GM12878 (cell line): ENCODE measurements around the gene RAB8A. TPM values are rescaled to one million over a fixed set of nuclear protein-coding genes. Genes with fewer than 3 reads are reported as not detected.

Experiments
- ATAC-seq: fragments of 200-7000 bp; cut with Tn5 transposase; 3 replicates; pipeline ENCODE4 v1.9.1; 2020; ENCODE audit warnings: mild to moderate bottlenecking, moderate library complexity
- BruUV-seq: library from RNA; stranded (reverse); fragments of 400-500 nt; replicated peaks from 2 replicates; lab custom pipeline; 2021; lab: Mats Ljungman, UMichigan
- CTCF ChIA-PET: fragments of 300-600 bp; sonication (Branson Sonifier 250); formaldehyde crosslinking; extraction: SDS; loops from one replicate; lab custom pipeline; 2021; ENCODE audit warnings: inconsistent platforms; lab: Yijun Ruan, JAX
- POLR2A ChIA-PET: fragments of 350-600 bp; formaldehyde crosslinking; extraction: SDS; loops from one replicate; lab custom pipeline; 2021; ENCODE audit warnings: inconsistent platforms; lab: Charles Lee
- RAD21 ChIA-PET: fragments of 300-600 bp; sonication (Branson Sonifier 250); formaldehyde crosslinking; loops from one replicate; lab custom pipeline; 2023; ENCODE audit warnings: antibody characterized with exemption; ENCODE audit not compliant: unreplicated experiment; lab: Charles Lee
- SMC1A ChIA-PET: fragments of 300-600 bp; sonication (Branson Sonifier 250); formaldehyde crosslinking; loops from one replicate; lab custom pipeline; 2023; ENCODE audit not compliant: unreplicated experiment, uncharacterized antibody; lab: Charles Lee
- DNase-seq: peaks from one replicate; pipeline ENCODE4 v3.0.0-alpha.2; 2011; ENCODE audit warnings: low read depth, low spot score
- FAIRE-seq: peaks from 3 replicates; lab custom pipeline; 2011; peaks lifted over from hg19 to GRCh38; lab: Jason Lieb, UNC
- H2AFZ ChIP-seq: 2 replicates; pipeline ENCODE4 v1.6.0; 2011; ENCODE audit warnings: low read depth, low read length, control low read depth; ENCODE audit not compliant: control insufficient read depth
- H3K27ac ChIP-seq: 2 replicates; pipeline ENCODE4 v1.5.1; 2011; ENCODE audit warnings: control low read depth; ENCODE audit not compliant: control insufficient read depth, insufficient read depth
- H3K27me3 ChIP-seq, 2 experiments: replicated peaks in 1 of 2; 2 replicates each; pipeline versions ENCODE4 v1.6.0 to v1.6.1; 2011; ENCODE audit warnings: low read length in 1 of 2; ENCODE audit not compliant: control insufficient read depth in 2 of 2, insufficient read depth in 2 of 2
- H3K36me3 ChIP-seq, 2 experiments: 2 replicates each; pipeline ENCODE4 v1.5.1; 2011; ENCODE audit warnings: low read length in 1 of 2; ENCODE audit not compliant: control insufficient read depth in 2 of 2, insufficient read depth in 2 of 2
- H3K4me1 ChIP-seq: 2 replicates; pipeline ENCODE4 v1.6.1; 2011; ENCODE audit warnings: mild to moderate bottlenecking, low read length, moderate library complexity, mixed read lengths; ENCODE audit not compliant: control insufficient read depth, insufficient read depth
- H3K4me2 ChIP-seq: 2 replicates; pipeline ENCODE4 v1.6.0; 2011; ENCODE audit warnings: control low read depth; ENCODE audit not compliant: control insufficient read depth, insufficient read depth
- H3K4me3 ChIP-seq: fragments of 200-600 bp; sonication (generic); 2 replicates; pipeline ENCODE4 v1.5.1; 2016
- H3K79me2 ChIP-seq: 2 replicates; pipeline ENCODE4 v1.6.0; 2011; ENCODE audit warnings: low read length; ENCODE audit not compliant: control insufficient read depth, insufficient read depth
- H3K9ac ChIP-seq: 2 replicates; pipeline ENCODE4 v1.8.0; 2011; ENCODE audit warnings: low read length, control low read depth, mixed read lengths; ENCODE audit not compliant: control insufficient read depth, insufficient read depth
- H3K9me3 ChIP-seq: replicated peaks from 3 replicates; pipeline ENCODE4 v1.5.1; 2011; ENCODE audit warnings: mild to moderate bottlenecking, low read length; ENCODE audit not compliant: control insufficient read depth, insufficient read depth
- H4K20me1 ChIP-seq: 2 replicates; pipeline ENCODE4 v1.6.0; 2011; ENCODE audit not compliant: control insufficient read depth, insufficient read depth
- ASH2L ChIP-seq: fragments of 300-600, 200-600 bp; sonication (generic); IDR thresholded peaks from 2 replicates; pipeline ENCODE4 v1.6.1; 2017; ENCODE audit warnings: low read depth, mild to moderate bottlenecking, borderline replicate concordance
- CHD4 ChIP-seq: fragments of 200-600 bp; sonication (generic); IDR thresholded peaks from 2 replicates; pipeline ENCODE4 v1.6.1; 2016; ENCODE audit warnings: mild to moderate bottlenecking
- FOS ChIP-seq: IDR thresholded peaks from 3 replicates; pipeline ENCODE4 v1.6.1; 2011; ENCODE audit warnings: borderline replicate concordance; ENCODE audit not compliant: insufficient read length; ENCODE audit errors: extremely low read depth
- IKZF1 ChIP-seq: fragments of 450-650 bp; conservative IDR thresholded peaks from 2 replicates; pipeline ENCODE4 v1.6.1; 2017; ENCODE audit warnings: antibody characterized with exemption, mild to moderate bottlenecking
- KAT2A ChIP-seq: conservative IDR thresholded peaks from 2 replicates; pipeline ENCODE4 v1.6.1; 2011; ENCODE audit warnings: low read depth, low read length; ENCODE audit not compliant: control insufficient read depth
- SRF ChIP-seq, 2 experiments: IDR thresholded peaks; 2 replicates each; pipeline ENCODE4 v1.6.1; 2011; ENCODE audit warnings: low read depth in 2 of 2, low read length in 2 of 2, mild to moderate bottlenecking in 1 of 2, moderate library complexity in 1 of 2
- TBL1XR1 ChIP-seq: IDR thresholded peaks from 2 replicates; pipeline ENCODE4 v1.6.1; 2012; ENCODE audit warnings: low read depth, low read length, improper control_type of control experiment
- ZNF274 ChIP-seq: IDR thresholded peaks from one replicate; pipeline ENCODE4 v1.8.0; 2011; ENCODE audit not compliant: insufficient read length, insufficient read depth
- WGBS: methylation state at CpG from one replicate; pipeline ENCODE4 v1.1.6; 2016; ENCODE audit warnings: low lambda C conversion rate; ENCODE audit not compliant: insufficient replicate concordance, insufficient coverage; ENCODE audit errors: missing lambda C conversion rate; 5-methylcytosine and 5-hydroxymethylcytosine counted together
- in situ Hi-C: fragments of 300-500 bp; cut with MboI; formaldehyde crosslinking; loops from 9 replicates; pipeline ENCODE4 v1.14.3; 2018; ENCODE audit warnings: mixed read lengths
- intact Hi-C: fragments of 100-400 bp; cut with micrococcal nuclease; formaldehyde crosslinking; loops from one replicate; pipeline ENCODE4 v1.14.2; 2022; ENCODE audit not compliant: unreplicated experiment
- polyA plus RNA-seq, 11 experiments: library from polyadenylated mRNA; depleted of rRNA in 4 of 11; unstranded in 6 of 11; stranded (reverse) in 5 of 11; fragments of >200 nt; fragmentation: Nextera tagmentation in 4 of 11; fragmentation: Illumina TruSeq in 1 of 11; extraction: Ambion mirVana in 4 of 11; extraction: Trizol in 1 of 11; gene quantifications; 1 replicate in 1 of 11; 2 replicates in 10 of 11; pipeline versions ENCODE4 v1.2.1 to v1.2.3, GENCODE V29; 2011 to 2016; ENCODE audit warnings: inconsistent platforms in 2 of 11, missing spikeins in 2 of 11, low read depth in 1 of 11
- total RNA-seq, 4 experiments: library from RNA; depleted of rRNA in 3 of 4; stranded (reverse); fragments of >200 nt in 3 of 4; fragmentation: Illumina TruSeq in 1 of 4; extraction: Trizol in 1 of 4; gene quantifications; 2 replicates each; pipeline versions ENCODE4 v1.2.1 to v1.2.3, GENCODE V29; 2013 to 2021
- TF ChIP-seq, protein P1 (sequence below): fragments of 450-650 bp; formaldehyde crosslinking; IDR thresholded peaks from 2 replicates; pipeline ENCODE4 v1.4.0; 2020; ENCODE audit warnings: mild to moderate bottlenecking, moderate library complexity

The RAB8A gene
- total and polyA plus RNA-seq, 10 of the 15 experiments (the other 5 are each of a cell fraction or from before 2014, with no cell fraction given) = 23.9 to 314 (median 185) TPM

DNA sequence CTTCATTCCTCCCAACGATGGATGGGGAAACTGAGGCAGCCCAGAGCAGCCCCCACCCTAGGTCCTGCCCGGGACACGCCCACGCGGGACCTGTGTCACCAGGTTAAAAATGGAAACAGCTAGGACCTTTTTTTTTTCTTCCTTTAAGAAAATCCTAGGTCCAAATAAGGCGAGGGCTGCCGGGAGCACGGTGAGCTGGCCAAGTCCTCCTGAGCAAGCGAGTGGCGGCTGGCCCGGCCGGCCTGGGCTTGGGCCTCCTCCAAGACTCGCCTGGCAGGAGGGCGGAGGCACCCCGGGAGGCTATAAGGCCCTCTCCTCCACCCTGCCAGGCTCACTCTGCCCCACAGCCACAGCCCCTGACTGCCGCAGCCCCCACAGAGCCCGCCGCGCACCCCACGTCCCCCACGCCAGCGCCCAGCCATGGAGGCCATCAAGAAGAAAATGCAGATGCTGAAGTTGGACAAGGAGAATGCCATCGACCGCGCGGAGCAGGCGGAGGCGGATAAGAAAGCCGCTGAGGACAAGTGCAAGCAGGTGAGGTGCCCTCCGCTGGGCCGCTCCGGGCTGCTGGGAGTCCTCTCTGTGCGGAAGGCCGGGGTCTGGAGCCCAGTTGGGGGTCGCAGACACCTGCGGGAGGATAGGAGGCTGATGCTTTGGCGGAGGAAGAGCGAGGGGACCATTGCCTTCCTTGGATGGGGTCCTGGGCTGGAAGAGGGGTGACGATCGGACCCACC is 44.3 kb upstream of the RAB8A start:
- Histone ChIP-seq H3K4me3 (no peak overlapping the region), H3K4me2 (no peak overlapping the region), H3K27me3 (no peaks in the 10 kb centered on the region), H3K36me3 (no peaks in the 10 kb centered on the region), H3K9ac (no peak overlapping the region), H3K79me2 (no peaks in the 10 kb centered on the region), H2AFZ (no peak overlapping the region), H3K27ac (no peak overlapping the region), H3K9me3 (peaks cover 2% of the 10 kb centered on the region; the same call in 2 of the 3 replicates), H3K4me1 (peaks cover 21% of the 10 kb centered on the region), H4K20me1 (no peaks in the 10 kb centered on the region)
- intact Hi-C loops (no loop called here), in situ Hi-C loops (loop anchor here (5.0 kb wide), 1 partner anchor 115 kb away; no protein-coding TSS in a partner anchor)
- TF ChIP-seq FOS (no peak), ZNF274 (no peak), KAT2A (no peak), CHD4 (no peak), IKZF1 (no peak), ASH2L (no peak), TBL1XR1 (no peak), SRF (IDR thresholded peaks at IDR 0.05; ENCODE audit: low read depth in 2 of 2, low read length in 2 of 2) (no peak)
- TF ChIP-seq, protein P1, sequence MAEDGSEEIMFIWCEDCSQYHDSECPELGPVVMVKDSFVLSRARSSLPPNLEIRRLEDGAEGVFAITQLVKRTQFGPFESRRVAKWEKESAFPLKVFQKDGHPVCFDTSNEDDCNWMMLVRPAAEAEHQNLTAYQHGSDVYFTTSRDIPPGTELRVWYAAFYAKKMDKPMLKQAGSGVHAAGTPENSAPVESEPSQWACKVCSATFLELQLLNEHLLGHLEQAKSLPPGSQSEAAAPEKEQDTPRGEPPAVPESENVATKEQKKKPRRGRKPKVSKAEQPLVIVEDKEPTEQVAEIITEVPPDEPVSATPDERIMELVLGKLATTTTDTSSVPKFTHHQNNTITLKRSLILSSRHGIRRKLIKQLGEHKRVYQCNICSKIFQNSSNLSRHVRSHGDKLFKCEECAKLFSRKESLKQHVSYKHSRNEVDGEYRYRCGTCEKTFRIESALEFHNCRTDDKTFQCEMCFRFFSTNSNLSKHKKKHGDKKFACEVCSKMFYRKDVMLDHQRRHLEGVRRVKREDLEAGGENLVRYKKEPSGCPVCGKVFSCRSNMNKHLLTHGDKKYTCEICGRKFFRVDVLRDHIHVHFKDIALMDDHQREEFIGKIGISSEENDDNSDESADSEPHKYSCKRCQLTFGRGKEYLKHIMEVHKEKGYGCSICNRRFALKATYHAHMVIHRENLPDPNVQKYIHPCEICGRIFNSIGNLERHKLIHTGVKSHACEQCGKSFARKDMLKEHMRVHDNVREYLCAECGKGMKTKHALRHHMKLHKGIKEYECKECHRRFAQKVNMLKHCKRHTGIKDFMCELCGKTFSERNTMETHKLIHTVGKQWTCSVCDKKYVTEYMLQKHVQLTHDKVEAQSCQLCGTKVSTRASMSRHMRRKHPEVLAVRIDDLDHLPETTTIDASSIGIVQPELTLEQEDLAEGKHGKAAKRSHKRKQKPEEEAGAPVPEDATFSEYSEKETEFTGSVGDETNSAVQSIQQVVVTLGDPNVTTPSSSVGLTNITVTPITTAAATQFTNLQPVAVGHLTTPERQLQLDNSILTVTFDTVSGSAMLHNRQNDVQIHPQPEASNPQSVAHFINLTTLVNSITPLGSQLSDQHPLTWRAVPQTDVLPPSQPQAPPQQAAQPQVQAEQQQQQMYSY (CRISPR knock-in tag) = no peak
- POLR2A ChIA-PET = no interaction called here
- WGBS = 87% methylated on average over 38 of the region's 40 CpGs
- RAD21 ChIA-PET = no interaction called here
- CTCF ChIA-PET = interaction anchor here (1.9 to 5.8 kb wide), 4 partner anchors 7 to 117 kb away, joined by 13 to 45 read pairs (median 23); partner anchors contain the start of genes FAM32A, RAB8A and TPM4
- FAIRE-seq (no peak), DNase-seq (no peak), ATAC-seq (no peak)
- SMC1A ChIA-PET = interaction anchor here (0.5 to 1.2 kb wide), 4 partner anchors 8 to 130 kb away, joined by 3 to 7 read pairs (median 4); partner anchors contain the start of genes AP1M1 and TPM4
- BruUV-seq = no TSS peak
